Right lobe of liver (tissue), 6 donors: Measurements from ENCODE around the gene TSPAN9. TPM values are rescaled to one million over a fixed set of nuclear protein-coding genes. Genes with fewer than 3 reads are reported as not detected.

Experiments
- ATAC-seq, 4 donors: fragments of 200-7000 bp; cut with Tn5 transposase; one replicate each; pipeline ENCODE4 v1.9.1; 2020; ENCODE audit warnings: mild to moderate bottlenecking in 4 of 4, moderate library complexity in 4 of 4
- DNase-seq, 3 donors: peaks; one replicate each; pipeline ENCODE4 v3.0.0-alpha.2; 2020
- H3K27ac ChIP-seq, 3 donors: fragments of 200-600 bp; one replicate each; pipeline ENCODE4 v1.8.0; 2022
- H3K27me3 ChIP-seq, 2 donors: fragments of 200-600 bp; one replicate each; pipeline ENCODE4 v1.8.0; 2022
- H3K36me3 ChIP-seq, 4 donors: fragments of 200-600 bp; sonication (generic) in 1 of 4; one replicate each; pipeline versions ENCODE4 v1.5.1 to v1.8.0; 2017 to 2022; ENCODE audit warnings: control low read depth in 1 of 4
- H3K4me1 ChIP-seq, 4 donors: fragments of 200-600 bp; sonication (generic) in 1 of 4; one replicate each; pipeline versions ENCODE4 v1.5.1 to v1.8.0; 2017 to 2022; ENCODE audit warnings: control low read depth in 1 of 4
- H3K4me3 ChIP-seq, 3 donors: fragments of 200-600 bp; one replicate each; pipeline ENCODE4 v1.8.0; 2022
- H3K9me3 ChIP-seq, 4 donors: fragments of 200-600 bp; sonication (generic) in 1 of 4; one replicate each; pipeline versions ENCODE4 v1.5.1 to v1.8.0; 2017 to 2022; ENCODE audit warnings: control low read depth in 1 of 4
- CTCF ChIP-seq, 4 donors: fragments of 200-600 bp in 3 of 4; fragments of 450-650 bp in 1 of 4; IDR thresholded peaks; one replicate each; pipeline versions ENCODE4 v1.5.1 to v1.8.0; 2016 to 2022; ENCODE audit warnings: antibody characterized with exemption in 4 of 4, mild to moderate bottlenecking in 2 of 4
- POLR2A ChIP-seq: fragments of 450-650 bp; IDR thresholded peaks from one replicate; pipeline ENCODE4 v1.6.1; 2017; ENCODE audit warnings: antibody characterized with exemption, mild to moderate bottlenecking
- WGBS: methylation state at CpG from one replicate; pipeline ENCODE4 v1.1.6; 2018; ENCODE audit warnings: low coverage, low lambda C conversion rate; ENCODE audit not compliant: insufficient coverage; ENCODE audit errors: missing lambda C conversion rate; 5-methylcytosine and 5-hydroxymethylcytosine counted together
- intact Hi-C, 2 donors: fragments of 100-400 bp; cut with DNase I; formaldehyde crosslinking; loops; one replicate each; pipeline versions ENCODE4 v1.11.2 to v1.14.1; 2022
- total RNA-seq, 6 experiments: library from RNA; depleted of rRNA in 2 of 6; stranded (reverse); fragments of >200 nt in 2 of 6; fragmentation: NEBNext Ultra II Directional in 3 of 6; extraction: Animal tissue kit (Norgen Biotek cat#: 25700) in 3 of 6; gene quantifications; one replicate each; pipeline versions ENCODE4 v1.1.0 to v1.2.4, GENCODE V29; 2016 to 2023
- donor health status: DM: no; HTN: yes; CAD: no.
- donor health status: DM: no; HTN: no; CAD: no.
- donor health status: DM: no; HTN: no; CAD: no.
- donor health status: DM: no; HTN: yes; CAD: no.
- donor health status: DM: no; HTN: yes; CAD: no.

TSPAN9 gene
- total RNA-seq, 6 experiments from 2014 or later, result 23.7 to 53.2 (median 39.8) TPM

GRCh38 chr12:3204143-3204542, 127.0 kb downstream of the TSPAN9 start:
- H3K9me3 ChIP-seq, result no peaks in the 10 kb centered on the region
- DNase-seq (no peak), ATAC-seq (no peak)
- no peaks in the 10 kb centered on the region for H3K4me1 ChIP-seq
- H3K36me3 ChIP-seq, result no peaks in the 10 kb centered on the region
- intact Hi-C loops, result loop anchor here in 1 of 2 donors (10.0 kb wide), 2 partner anchors 71 to 129 kb away; partner anchors contain the start of gene TSPAN9
- H3K27ac ChIP-seq, result no peak overlapping the region
- WGBS, result no CpG with 5 or more reads among the region's 10 CpGs
- no peak overlapping the region for H3K4me3 ChIP-seq
- H3K27me3 ChIP-seq, result no peaks in the 10 kb centered on the region
- TF ChIP-seq CTCF (IDR thresholded peaks at IDR 0.05) (no peak), POLR2A (no peak)

- Histone ChIP-seq H3K36me3 (no peaks in the 10 kb centered on the region), H3K27ac (no peak overlapping the region), H3K9me3 (no peaks in the 10 kb centered on the region), H3K27me3 (no peaks in the 10 kb centered on the region), H3K4me3 (no peak overlapping the region), H3K4me1 (no peaks in the 10 kb centered on the region)
- ATAC-seq, result no peak
- intact Hi-C loops, result loop anchor here in 1 of 2 donors (10.0 kb wide), 2 partner anchors 70 to 130 kb away; partner anchors contain the start of gene TSPAN9
- 78% methylated on average over 7 of the region's 16 CpGs for WGBS
- TF ChIP-seq POLR2A (no peak), CTCF (IDR thresholded peaks at IDR 0.05) (no peak)
- no peak for DNase-seq
Observed at GRCh38 chr12:3204730-3205531, 127.8 kb downstream of the TSPAN9 start.

GRCh38 chr12:3205742-3206519, 128.8 kb downstream of the TSPAN9 start:
- intact Hi-C loops, result loop anchor here in 1 of 2 donors (10.0 kb wide), 2 partner anchors 69 to 131 kb away; partner anchors contain the start of gene TSPAN9
- peak in 3 of 4 donors; percentile 8 to 25 (median 8) for ATAC-seq
- WGBS, result 75% methylated on average over 2 of the region's 13 CpGs

More at GRCh38 chr12:3205742-3206519, 128.8 kb downstream of the TSPAN9 start:
- Histone ChIP-seq H3K4me1 (no peaks in the 10 kb centered on the region), H3K27ac (no peak overlapping the region), H3K4me3 (no peak overlapping the region), H3K36me3 (no peaks in the 10 kb centered on the region), H3K27me3 (no peaks in the 10 kb centered on the region), H3K9me3 (no peaks in the 10 kb centered on the region)
- TF ChIP-seq CTCF (IDR thresholded peaks at IDR 0.05) (no peak), POLR2A (no peak)
- DNase-seq, result no peak
